Activated CD4-positive, alpha-beta T cell treated with anti-CD3 and anti-CD28 coated beads, Interleukin-2, Interleukin-4, amounts not matched to agents 100 ng/mL and 50 ng/mL, durations not matched to agents 16 hours and 8 hours (primary cell): ENCODE data around the gene SPTBN1.
A peak's percentile ranks its signal among the peaks of the same experiment; 100 is the strongest.

Experiments used
- DNase-seq: peaks from one replicate; pipeline ENCODE4 v3.0.0-alpha.2; 2020; ENCODE audit warnings: low spot score

Gene SPTBN1

GRCh38 chr2:54704688-54705605, 248.8 kb downstream of the SPTBN1 start:
- peak; percentile 50 for DNase-seq

GRCh38 chr2:54706622-54707021, 250.5 kb downstream of the SPTBN1 start:
- no peak for DNase-seq

GRCh38 chr2:54708584-54709335, 252.6 kb downstream of the SPTBN1 start:
- no peak for DNase-seq

GRCh38 chr2:54709336-54709809, 253.2 kb downstream of the SPTBN1 start:
- DNase-seq = no peak

GRCh38 chr2:54710216-54710615, 254.1 kb downstream of the SPTBN1 start:
- no peak for DNase-seq

GRCh38 chr2:54712516-54712915, 256.4 kb downstream of the SPTBN1 start:
- DNase-seq = no peak

- no peak for DNase-seq
These were observed 258.9 kb downstream of the SPTBN1 start for GRCh38 chr2:54714996-54715395.

GRCh38 chr2:54716375-54716774, 260.2 kb downstream of the SPTBN1 start:
- no peak for DNase-seq

- DNase-seq = no peak
These were observed 264.4 kb downstream of the SPTBN1 start for GRCh38 chr2:54720563-54720962.
